Mucosa of descending colon (tissue), 3 donors: ENCODE data around the gene PAX7. TPM values are rescaled to one million over a fixed set of nuclear protein-coding genes. Genes with fewer than 3 reads are reported as not detected.

Experiments used
- ATAC-seq: fragments of 200-7000 bp; cut with Tn5 transposase; one replicate; pipeline ENCODE4 v1.9.1; 2020; ENCODE audit warnings: mild to moderate bottlenecking, moderate library complexity
- DNase-seq, 3 donors: peaks; one replicate each; pipeline ENCODE4 v3.0.0-alpha.2; 2020
- H3K36me3 ChIP-seq: fragments of 200-600 bp; one replicate; pipeline ENCODE4 v1.8.0; 2021; ENCODE audit warnings: low read depth, mild to moderate bottlenecking
- H3K4me1 ChIP-seq: fragments of 200-600 bp; one replicate; pipeline ENCODE4 v1.8.0; 2021; ENCODE audit warnings: low read depth, mild to moderate bottlenecking
- H3K4me3 ChIP-seq: fragments of 200-600 bp; one replicate; pipeline ENCODE4 v1.8.0; 2021; ENCODE audit warnings: mild to moderate bottlenecking
- H3K9me3 ChIP-seq: fragments of 200-600 bp; one replicate; pipeline ENCODE4 v1.8.0; 2021; ENCODE audit warnings: mild to moderate bottlenecking
- CTCF ChIP-seq: fragments of 200-600 bp; IDR thresholded peaks from one replicate; pipeline ENCODE4 v1.8.0; 2022; ENCODE audit warnings: antibody characterized with exemption, mild to moderate bottlenecking
- intact Hi-C, 2 donors: fragments of 100-400 bp; cut with DNase I in 1 of 2; cut with micrococcal nuclease in 1 of 2; formaldehyde crosslinking; loops; one replicate each; pipeline versions ENCODE4 v1.11.0 to v1.11.1; 2022; cut with DNase I, micrococcal nuclease
- total RNA-seq, 3 donors: library from RNA; stranded (reverse); fragmentation: NEBNext Ultra II Directional in 2 of 3; extraction: Animal tissue kit (Norgen Biotek cat#: 25700) in 2 of 3; gene quantifications; one replicate each; pipeline versions ENCODE4 v1.2.1 to v1.2.4, GENCODE V29; 2021 to 2023
- donor health status: DM: no; HTN: no; CAD: no; lungs with moderate emphysema.
- donor health status: DM: no; HTN: no; CAD: no.
- donor health status: DM: no; HTN: yes; CAD: no.

PAX7 gene
- total RNA-seq, 3 donors from 2014 or later = not detected

GRCh38 chr1:18711536-18712251 is 81.0 kb downstream of the PAX7 start:
- H3K9me3 ChIP-seq = no peaks in the 10 kb centered on the region
- DNase-seq (no peak), ATAC-seq (no peak)
- intact Hi-C loops = no loop called here
- H3K4me3 ChIP-seq = no peak overlapping the region
- no peaks in the 10 kb centered on the region for H3K36me3 ChIP-seq
- no peak for TF ChIP-seq CTCF
- no peaks in the 10 kb centered on the region for H3K4me1 ChIP-seq

- H3K9me3 ChIP-seq = no peaks in the 10 kb centered on the region
- no peak overlapping the region for H3K4me3 ChIP-seq
- H3K36me3 ChIP-seq = no peaks in the 10 kb centered on the region
- no peak for DNase-seq
- no peak for ATAC-seq
- H3K4me1 ChIP-seq = no peaks in the 10 kb centered on the region
- TF ChIP-seq CTCF = no peak
- intact Hi-C loops = no loop called here
These were observed 81.6 kb downstream of the PAX7 start for GRCh38 chr1:18712252-18712600.

GRCh38 chr1:18714404-18715175 is 83.9 kb downstream of the PAX7 start:
- Histone ChIP-seq H3K4me3 (no peak overlapping the region), H3K36me3 (no peaks in the 10 kb centered on the region), H3K4me1 (no peaks in the 10 kb centered on the region), H3K9me3 (no peaks in the 10 kb centered on the region)
- intact Hi-C loops = no loop called here
- TF ChIP-seq CTCF = no peak
- DNase-seq = no peak
- ATAC-seq = no peak

GRCh38 chr1:18716112-18716784 is 85.6 kb downstream of the PAX7 start:
- Histone ChIP-seq H3K36me3 (no peaks in the 10 kb centered on the region), H3K4me1 (no peaks in the 10 kb centered on the region), H3K4me3 (no peak overlapping the region), H3K9me3 (no peaks in the 10 kb centered on the region)
- DNase-seq (no peak), ATAC-seq (no peak)
- intact Hi-C loops = no loop called here
- no peak for TF ChIP-seq CTCF

- intact Hi-C loops = no loop called here
- Histone ChIP-seq H3K9me3 (no peaks in the 10 kb centered on the region), H3K4me1 (no peaks in the 10 kb centered on the region), H3K36me3 (no peaks in the 10 kb centered on the region), H3K4me3 (no peak overlapping the region)
- TF ChIP-seq CTCF = no peak
- no peak for DNase-seq
- ATAC-seq = no peak
These were observed 86.4 kb downstream of the PAX7 start for GRCh38 chr1:18716785-18717678.
